ENCODE results near the gene TGIF1. TPM values are rescaled to one million over a fixed set of nuclear protein-coding genes. Genes with fewer than 3 reads are reported as not detected.

The TGIF1 gene
- total RNA-seq, 2 experiments from 2014 or later: 40.9 to 69.0 TPM

DNA sequence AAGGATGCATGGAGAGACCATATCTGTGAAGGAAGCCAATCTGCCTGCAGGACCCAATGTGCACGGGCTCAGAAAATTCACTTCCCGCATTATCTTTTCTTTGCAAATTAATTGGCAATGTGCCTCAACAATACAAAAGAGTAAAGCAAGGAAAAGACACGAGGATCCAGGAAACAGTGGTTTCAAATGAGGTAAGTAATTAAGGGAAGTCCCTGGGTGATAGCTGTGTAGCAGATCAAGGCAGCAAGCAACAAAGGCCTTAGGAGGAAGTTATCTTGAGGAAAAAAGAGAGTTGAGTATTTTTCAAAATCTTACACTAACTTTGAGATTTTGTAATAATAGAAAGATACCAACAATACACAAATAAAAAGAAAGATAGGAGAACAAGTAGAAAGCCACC lies 44.3 kb upstream of the TGIF1 start:
- Histone ChIP-seq H3K27ac (ENCODE audit: low read depth, low read length, poor library complexity, severe bottlenecking) (no peak overlapping the region), H3K9me2 (ENCODE audit: insufficient read depth, low read length) (no peaks in the 10 kb centered on the region), H3K79me2 (ENCODE audit: insufficient read depth, low read depth, low read length) (no peaks in the 10 kb centered on the region), H3K4me1 (ENCODE audit: insufficient read depth, low read length, poor library complexity, severe bottlenecking) (peaks cover 36% of the 10 kb centered on the region), H3K4me2 (ENCODE audit: low read length) (no peak overlapping the region), H3K4me3 (ENCODE audit: low read depth, low read length, poor library complexity, severe bottlenecking) (no peak overlapping the region), H4K20me1 (ENCODE audit: insufficient read depth, low read length) (no peaks in the 10 kb centered on the region), H2AFZ (ENCODE audit: low read length) (peak overlapping the region; percentile 7; the same call in 1 of the 2 replicates), H3K9me3 (ENCODE audit: low read length) (peaks cover 9% of the 10 kb centered on the region), H3K36me3 (ENCODE audit: insufficient read depth, low read length) (no peaks in the 10 kb centered on the region; the same call in 1 of the 2 replicates)
- ChIA-PET CTCF (ENCODE audit: unreplicated experiment) (no interaction called here), POLR2A (interaction anchor here (0.9 to 1.4 kb wide), 2 partner anchors 36 to 180 kb away, joined by 4 read pairs; no protein-coding TSS in a partner anchor)
- no peak for TF ChIP-seq EZH2phosphoT487 (IDR thresholded peaks at IDR 0.05; ENCODE audit: borderline replicate concordance, low read depth, low read length)
- TF ChIP-seq, protein P1, sequence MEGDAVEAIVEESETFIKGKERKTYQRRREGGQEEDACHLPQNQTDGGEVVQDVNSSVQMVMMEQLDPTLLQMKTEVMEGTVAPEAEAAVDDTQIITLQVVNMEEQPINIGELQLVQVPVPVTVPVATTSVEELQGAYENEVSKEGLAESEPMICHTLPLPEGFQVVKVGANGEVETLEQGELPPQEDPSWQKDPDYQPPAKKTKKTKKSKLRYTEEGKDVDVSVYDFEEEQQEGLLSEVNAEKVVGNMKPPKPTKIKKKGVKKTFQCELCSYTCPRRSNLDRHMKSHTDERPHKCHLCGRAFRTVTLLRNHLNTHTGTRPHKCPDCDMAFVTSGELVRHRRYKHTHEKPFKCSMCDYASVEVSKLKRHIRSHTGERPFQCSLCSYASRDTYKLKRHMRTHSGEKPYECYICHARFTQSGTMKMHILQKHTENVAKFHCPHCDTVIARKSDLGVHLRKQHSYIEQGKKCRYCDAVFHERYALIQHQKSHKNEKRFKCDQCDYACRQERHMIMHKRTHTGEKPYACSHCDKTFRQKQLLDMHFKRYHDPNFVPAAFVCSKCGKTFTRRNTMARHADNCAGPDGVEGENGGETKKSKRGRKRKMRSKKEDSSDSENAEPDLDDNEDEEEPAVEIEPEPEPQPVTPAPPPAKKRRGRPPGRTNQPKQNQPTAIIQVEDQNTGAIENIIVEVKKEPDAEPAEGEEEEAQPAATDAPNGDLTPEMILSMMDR (conservative IDR thresholded peaks at IDR 0.05; ENCODE audit: low read length): no peak
- intact Hi-C loops (cut with micrococcal nuclease; ENCODE audit: unreplicated experiment): no loop called here
- no TSS peak for BruUV-seq (replicated peaks)
- DNase-seq (ENCODE audit: low spot score): peak; percentile 7

DNA sequence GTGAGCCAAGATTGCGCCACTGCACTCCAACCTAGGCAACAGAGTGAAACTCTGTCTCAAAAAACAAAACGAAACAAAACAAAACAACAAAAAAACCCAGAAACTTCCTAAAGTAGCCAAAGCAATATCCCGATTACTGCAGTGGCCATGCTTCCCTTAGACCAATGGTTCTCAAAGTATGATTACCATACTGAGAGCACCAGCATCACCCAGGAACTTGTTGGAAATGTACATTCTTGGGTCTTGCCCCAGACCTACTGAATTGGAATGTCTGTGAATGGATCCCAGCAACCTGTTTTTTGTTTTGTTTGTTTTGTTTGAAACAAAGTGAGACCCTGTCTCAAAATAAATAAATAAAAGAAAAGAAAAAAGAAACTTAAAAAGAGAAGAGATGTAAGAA lies 41.9 kb upstream of the TGIF1 start:
- Histone ChIP-seq H2AFZ (ENCODE audit: low read length) (no peak overlapping the region), H3K9me3 (ENCODE audit: low read length) (peaks cover 4% of the 10 kb centered on the region; the same call in 1 of the 2 replicates), H3K4me1 (ENCODE audit: insufficient read depth, low read length, poor library complexity, severe bottlenecking) (peaks cover 12% of the 10 kb centered on the region), H3K36me3 (ENCODE audit: insufficient read depth, low read length) (no peaks in the 10 kb centered on the region; the same call in 1 of the 2 replicates), H3K79me2 (ENCODE audit: insufficient read depth, low read depth, low read length) (no peaks in the 10 kb centered on the region), H3K27ac (ENCODE audit: low read depth, low read length, poor library complexity, severe bottlenecking) (no peak overlapping the region), H3K4me2 (ENCODE audit: low read length) (no peak overlapping the region), H3K9me2 (ENCODE audit: insufficient read depth, low read length) (no peaks in the 10 kb centered on the region), H3K4me3 (ENCODE audit: low read depth, low read length, poor library complexity, severe bottlenecking) (no peak overlapping the region), H4K20me1 (ENCODE audit: insufficient read depth, low read length) (no peaks in the 10 kb centered on the region)
- ChIA-PET CTCF (ENCODE audit: unreplicated experiment) (no interaction called here), POLR2A (no interaction called here)
- no TSS peak for BruUV-seq (replicated peaks)
- DNase-seq (ENCODE audit: low spot score): no peak
- no peak for TF ChIP-seq EZH2phosphoT487 (IDR thresholded peaks at IDR 0.05; ENCODE audit: borderline replicate concordance, low read depth, low read length)
- TF ChIP-seq, protein P1 (conservative IDR thresholded peaks at IDR 0.05; ENCODE audit: low read length): no peak
- intact Hi-C loops (cut with micrococcal nuclease; ENCODE audit: unreplicated experiment): no loop called here

DNA sequence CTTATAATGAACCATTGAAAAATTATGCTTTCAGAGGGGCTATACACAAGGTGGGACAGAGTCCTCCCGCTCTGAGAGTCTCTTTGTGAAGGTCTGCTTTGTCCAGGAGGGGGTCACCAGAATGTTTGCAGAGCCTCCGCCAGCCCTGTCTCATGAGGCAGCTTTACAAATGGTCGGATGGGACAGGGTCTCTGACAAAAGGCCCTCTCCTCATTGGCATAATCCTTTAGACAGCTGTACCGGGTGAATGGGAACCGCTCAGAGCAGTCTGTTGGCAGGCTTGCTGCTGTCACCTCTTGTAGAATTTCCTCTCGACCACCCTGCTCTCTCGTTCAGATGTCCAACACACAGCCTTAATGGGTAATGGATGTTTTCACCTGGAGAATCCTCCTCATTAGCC lies 40.2 kb upstream of the TGIF1 start:
- Histone ChIP-seq H3K36me3 (ENCODE audit: insufficient read depth, low read length) (no peaks in the 10 kb centered on the region; the same call in 1 of the 2 replicates), H3K27ac (ENCODE audit: low read depth, low read length, poor library complexity, severe bottlenecking) (no peak overlapping the region), H2AFZ (ENCODE audit: low read length) (no peak overlapping the region), H3K9me3 (ENCODE audit: low read length) (peaks cover 4% of the 10 kb centered on the region; the same call in 1 of the 2 replicates), H3K79me2 (ENCODE audit: insufficient read depth, low read depth, low read length) (no peaks in the 10 kb centered on the region), H4K20me1 (ENCODE audit: insufficient read depth, low read length) (no peaks in the 10 kb centered on the region), H3K4me1 (ENCODE audit: insufficient read depth, low read length, poor library complexity, severe bottlenecking) (peaks cover 6% of the 10 kb centered on the region), H3K4me2 (ENCODE audit: low read length) (no peak overlapping the region), H3K4me3 (ENCODE audit: low read depth, low read length, poor library complexity, severe bottlenecking) (no peak overlapping the region), H3K9me2 (ENCODE audit: insufficient read depth, low read length) (no peaks in the 10 kb centered on the region)
- POLR2A ChIA-PET: interaction anchor here (0.6 to 1.2 kb wide), 6 partner anchors 11 to 489 kb away, joined by 3 to 6 read pairs (median 3); no protein-coding TSS in a partner anchor
- DNase-seq (ENCODE audit: low spot score): no peak
- TF ChIP-seq, protein P1 (conservative IDR thresholded peaks at IDR 0.05; ENCODE audit: low read length): no peak
- TF ChIP-seq EZH2phosphoT487 (IDR thresholded peaks at IDR 0.05; ENCODE audit: borderline replicate concordance, low read depth, low read length): no peak
- CTCF ChIA-PET (ENCODE audit: unreplicated experiment): no interaction called here
- no TSS peak for BruUV-seq (replicated peaks)
- intact Hi-C loops (cut with micrococcal nuclease; ENCODE audit: unreplicated experiment): no loop called here
